Endodermal cell (in vitro differentiated cells): ENCODE results near the gene MRPL47. TPM values are rescaled to one million over a fixed set of nuclear protein-coding genes. Genes with fewer than 3 reads are reported as not detected.

Source experiments
- DNase-seq: peaks from one replicate; pipeline ENCODE4 v3.0.0-alpha.2; 2017
- H3K27ac ChIP-seq: 2 replicates; pipeline ENCODE4 v1.5.1; 2013; ENCODE audit warnings: mild to moderate bottlenecking, low read depth, low read length, moderate library complexity
- H3K27me3 ChIP-seq: 2 replicates; pipeline ENCODE4 v1.6.1; 2013; ENCODE audit warnings: mild to moderate bottlenecking, low read length, moderate library complexity; ENCODE audit not compliant: insufficient read depth, control insufficient read depth, poor library complexity, severe bottlenecking
- H3K36me3 ChIP-seq: 2 replicates; pipeline ENCODE4 v1.7.0; 2013; ENCODE audit warnings: mild to moderate bottlenecking, low read length, moderate library complexity; ENCODE audit not compliant: control insufficient read depth, insufficient read depth
- H3K4me1 ChIP-seq: one replicate; pipeline ENCODE4 v1.7.0; 2013; ENCODE audit warnings: low read length; ENCODE audit not compliant: control insufficient read depth, insufficient read depth
- H3K4me3 ChIP-seq: 2 replicates; pipeline ENCODE4 v1.5.1; 2013; ENCODE audit warnings: mild to moderate bottlenecking, low read length, moderate library complexity
- H3K9ac ChIP-seq: 2 replicates; pipeline ENCODE4 v1.6.1; 2013; ENCODE audit warnings: mild to moderate bottlenecking, low read length, moderate library complexity; ENCODE audit not compliant: poor library complexity, severe bottlenecking; ENCODE audit errors: extremely low read depth
- H3K9me3 ChIP-seq: 2 replicates; pipeline ENCODE4 v1.6.1; 2013; ENCODE audit warnings: mild to moderate bottlenecking, low read length, moderate library complexity; ENCODE audit not compliant: control insufficient read depth
- H3K27ac Mint-ChIP-seq: 2 replicates; pipeline ENCODE4 v1.8.0; 2020; ENCODE audit warnings: mixed read lengths
- H3K27me3 Mint-ChIP-seq: 2 replicates; pipeline ENCODE4 v1.8.0; 2021; ENCODE audit warnings: mild to moderate bottlenecking, mixed read lengths; ENCODE audit not compliant: insufficient read depth
- H3K36me3 Mint-ChIP-seq: 2 replicates; pipeline ENCODE4 v1.8.0; 2020; ENCODE audit warnings: low read depth, mixed read lengths
- H3K4me1 Mint-ChIP-seq: 2 replicates; pipeline ENCODE4 v1.8.0; 2020; ENCODE audit warnings: mixed read lengths
- H3K4me3 Mint-ChIP-seq: 2 replicates; pipeline ENCODE4 v1.8.0; 2020; ENCODE audit warnings: mild to moderate bottlenecking, moderate library complexity, mixed read lengths
- H3K9me3 Mint-ChIP-seq: 2 replicates; pipeline ENCODE4 v1.8.0; 2020; ENCODE audit warnings: mild to moderate bottlenecking, mixed read lengths
- WGBS, 2 experiments: methylation state at CpG; one replicate each; pipeline versions ENCODE4 v1.1.5 to v1.1.7; 2013; ENCODE audit warnings: missing lambda C conversion rate in 2 of 2, mixed read lengths in 1 of 2; ENCODE audit not compliant: insufficient coverage in 1 of 2, insufficient read length in 1 of 2; 5-methylcytosine and 5-hydroxymethylcytosine counted together
- total RNA-seq, 2 donors: library from RNA; stranded (reverse); fragmentation: NEBNext Ultra II Directional in 1 of 2; extraction: Animal tissue kit (Norgen Biotek cat#: 25700) in 1 of 2; gene quantifications; 2 replicates in 1 of 2; 3 replicates in 1 of 2; pipeline ENCODE4 v1.2.1, GENCODE V29; 2021
- TF ChIP-seq, protein P1 (sequence below): fragments of 200-600 bp; sonication (generic); conservative IDR thresholded peaks from 2 replicates; pipeline ENCODE4 v1.5.0; 2021; ENCODE audit warnings: antibody characterized with exemption, mild to moderate bottlenecking

Gene MRPL47
- total RNA-seq, 2 donors from 2014 or later = 63.8 to 74.8 TPM

- no peak for DNase-seq
- Histone ChIP-seq H3K9ac (no peak overlapping the region), H3K27ac (no peak overlapping the region), H3K4me1 (peaks cover 10% of the 10 kb centered on the region), H3K4me3 (no peak overlapping the region), H3K9me3 (no peaks in the 10 kb centered on the region), H3K27me3 (no peaks in the 10 kb centered on the region), H3K36me3 (peaks cover 90% of the 10 kb centered on the region)
- Mint-ChIP-seq H3K36me3 (peaks cover 64% of the 10 kb centered on the region), H3K4me3 (no peak overlapping the region), H3K4me1 (peaks cover 12% of the 10 kb centered on the region), H3K27me3 (no peaks in the 10 kb centered on the region), H3K27ac (no peak overlapping the region), H3K9me3 (no peaks in the 10 kb centered on the region)
- TF ChIP-seq, protein P1, sequence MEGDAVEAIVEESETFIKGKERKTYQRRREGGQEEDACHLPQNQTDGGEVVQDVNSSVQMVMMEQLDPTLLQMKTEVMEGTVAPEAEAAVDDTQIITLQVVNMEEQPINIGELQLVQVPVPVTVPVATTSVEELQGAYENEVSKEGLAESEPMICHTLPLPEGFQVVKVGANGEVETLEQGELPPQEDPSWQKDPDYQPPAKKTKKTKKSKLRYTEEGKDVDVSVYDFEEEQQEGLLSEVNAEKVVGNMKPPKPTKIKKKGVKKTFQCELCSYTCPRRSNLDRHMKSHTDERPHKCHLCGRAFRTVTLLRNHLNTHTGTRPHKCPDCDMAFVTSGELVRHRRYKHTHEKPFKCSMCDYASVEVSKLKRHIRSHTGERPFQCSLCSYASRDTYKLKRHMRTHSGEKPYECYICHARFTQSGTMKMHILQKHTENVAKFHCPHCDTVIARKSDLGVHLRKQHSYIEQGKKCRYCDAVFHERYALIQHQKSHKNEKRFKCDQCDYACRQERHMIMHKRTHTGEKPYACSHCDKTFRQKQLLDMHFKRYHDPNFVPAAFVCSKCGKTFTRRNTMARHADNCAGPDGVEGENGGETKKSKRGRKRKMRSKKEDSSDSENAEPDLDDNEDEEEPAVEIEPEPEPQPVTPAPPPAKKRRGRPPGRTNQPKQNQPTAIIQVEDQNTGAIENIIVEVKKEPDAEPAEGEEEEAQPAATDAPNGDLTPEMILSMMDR = no peak
Measured at GRCh38 chr3:179589143-179589542, 15.3 kb downstream of the MRPL47 start.

DNA sequence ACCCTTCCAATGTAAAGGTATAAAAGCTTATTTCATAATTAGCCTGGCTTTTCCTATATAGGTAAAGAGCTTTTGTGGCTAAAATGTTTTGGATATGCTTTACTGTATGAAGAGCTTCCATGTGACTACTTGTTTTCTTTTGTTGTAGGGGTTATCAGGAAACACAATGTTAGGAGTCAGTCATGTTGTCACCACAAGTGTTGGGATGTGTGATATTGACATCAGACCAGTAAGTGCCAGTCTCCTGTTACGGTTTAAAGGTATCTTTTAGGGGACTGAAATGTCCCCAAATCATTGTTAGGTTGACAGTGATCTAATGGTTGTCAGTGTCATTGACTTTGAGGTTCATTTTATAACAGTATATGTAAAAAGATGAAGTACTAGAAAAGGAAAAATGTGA, 23.4 kb downstream of the MRPL47 start:
- no peak overlapping the region for H3K4me3 Mint-ChIP-seq
- H3K9me3 ChIP-seq = no peaks in the 10 kb centered on the region
- no peak overlapping the region for H3K4me3 ChIP-seq
- H3K9ac ChIP-seq = no peak overlapping the region
- H3K36me3 Mint-ChIP-seq = peaks cover 55% of the 10 kb centered on the region
- H3K27me3 Mint-ChIP-seq = no peaks in the 10 kb centered on the region
- DNase-seq = no peak
- H3K27me3 ChIP-seq = no peaks in the 10 kb centered on the region
- H3K27ac ChIP-seq = no peak overlapping the region
- H3K4me1 ChIP-seq = no peaks in the 10 kb centered on the region
- WGBS, 2 experiments = 73 to 89% methylated on average over 1 of the region's 1 CpG
- H3K36me3 ChIP-seq = peaks cover 80% of the 10 kb centered on the region
- no peaks in the 10 kb centered on the region for H3K9me3 Mint-ChIP-seq
- TF ChIP-seq, protein P1 = no peak
- no peaks in the 10 kb centered on the region for H3K4me1 Mint-ChIP-seq
- no peak overlapping the region for H3K27ac Mint-ChIP-seq

DNA sequence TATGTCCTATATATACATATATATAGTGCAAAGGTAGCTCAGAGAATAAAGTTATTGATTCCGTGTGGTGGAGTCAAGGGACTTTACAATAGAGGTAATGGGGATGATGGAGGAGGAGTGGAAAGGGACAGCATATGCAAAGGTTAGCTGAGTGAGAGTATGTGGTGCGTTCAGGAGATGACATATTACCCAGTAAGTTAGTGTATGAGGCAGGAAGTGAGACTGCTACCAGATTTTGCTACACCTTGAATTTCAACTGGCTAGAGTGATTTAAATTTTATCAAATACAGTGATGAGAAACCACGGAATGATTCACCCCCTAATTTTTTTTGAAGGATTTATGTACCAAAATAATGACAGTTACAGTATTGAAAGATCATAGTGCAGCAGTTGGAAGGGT, 38.9 kb downstream of the MRPL47 start:
- Mint-ChIP-seq H3K27ac (no peak overlapping the region), H3K36me3 (peaks cover 7% of the 10 kb centered on the region), H3K4me3 (no peak overlapping the region), H3K4me1 (peaks cover 7% of the 10 kb centered on the region), H3K9me3 (no peaks in the 10 kb centered on the region), H3K27me3 (no peaks in the 10 kb centered on the region)
- H3K27me3 ChIP-seq = no peaks in the 10 kb centered on the region
- no peaks in the 10 kb centered on the region for H3K4me1 ChIP-seq
- no peaks in the 10 kb centered on the region for H3K9me3 ChIP-seq
- H3K27ac ChIP-seq = no peak overlapping the region
- DNase-seq = no peak
- TF ChIP-seq, protein P1 = no peak
- H3K9ac ChIP-seq = no peak overlapping the region
- WGBS, 2 experiments = 95 to 100% methylated on average over 2 to 3 of the region's 3 CpGs
- H3K36me3 ChIP-seq = peaks cover 11% of the 10 kb centered on the region
- no peak overlapping the region for H3K4me3 ChIP-seq
